ENCODE results near the gene C1orf21.

GRCh38 chr1:184509105-184509504, 122.3 kb downstream of the C1orf21 start:
- no peak for TF ChIP-seq CTCF (IDR thresholded peaks at IDR 0.05 in 8 of 11, conservative IDR thresholded peaks at IDR 0.05 in 3 of 11)
- no peak for TF ChIP-seq POLR2A (IDR thresholded peaks at IDR 0.05)
- no peak for TF ChIP-seq POLR2AphosphoS5 (IDR thresholded peaks at IDR 0.05)
